Esophagus muscularis mucosa (tissue), 4 donors: ENCODE results near the gene IL2RA. TPM values are rescaled to one million over a fixed set of nuclear protein-coding genes. Genes with fewer than 3 reads are reported as not detected.

Source experiments
- DNase-seq: peaks from one replicate; pipeline ENCODE4 v3.0.0-alpha.2; 2017; ENCODE audit errors: extremely low spot score
- H3K27ac ChIP-seq, 4 donors: fragments of 200-600 bp; sonication (generic); replicated peaks in 1 of 4; 1 replicate in 3 of 4; 2 replicates in 1 of 4; pipeline ENCODE4 v1.5.1; 2016 to 2019; ENCODE audit warnings: mild to moderate bottlenecking in 1 of 4
- H3K27me3 ChIP-seq, 4 donors: fragments of 200-600 bp; sonication (generic); one replicate each; pipeline versions ENCODE4 v1.5.1 to v1.6.0; 2016 to 2019
- H3K36me3 ChIP-seq, 4 donors: fragments of 200-600 bp; sonication (generic); one replicate each; pipeline ENCODE4 v1.5.1; 2016 to 2019
- H3K4me1 ChIP-seq, 4 donors: fragments of 200-600 bp; sonication (generic); one replicate each; pipeline ENCODE4 v1.5.1; 2016 to 2019
- H3K4me3 ChIP-seq, 4 donors: fragments of 200-600 bp; sonication (generic); 1 replicate in 2 of 4; 2 replicates in 2 of 4; pipeline ENCODE4 v1.5.1; 2016 to 2019; ENCODE audit warnings: mild to moderate bottlenecking in 4 of 4, moderate library complexity in 1 of 4
- H3K9me3 ChIP-seq, 4 donors: fragments of 200-600 bp; sonication (generic); 1 replicate in 3 of 4; 2 replicates in 1 of 4; pipeline ENCODE4 v1.5.1; 2016 to 2019
- CTCF ChIP-seq, 3 experiments: fragments of 200-600 bp in 2 of 3; fragments of 450-650 bp in 1 of 3; sonication (generic) in 2 of 3; IDR thresholded peaks; one replicate each; pipeline ENCODE4 v1.5.1; 2017 to 2019; ENCODE audit warnings: antibody characterized with exemption in 3 of 3, mild to moderate bottlenecking in 2 of 3, moderate library complexity in 1 of 3
- EP300 ChIP-seq: sonication (generic); formaldehyde crosslinking; IDR thresholded peaks from one replicate; pipeline ENCODE4 v1.6.1; 2017; ENCODE audit warnings: antibody characterized with exemption
- POLR2A ChIP-seq: fragments of 450-650 bp; IDR thresholded peaks from one replicate; pipeline ENCODE4 v1.6.1; 2017; ENCODE audit warnings: antibody characterized with exemption, moderate library complexity, mild to moderate bottlenecking, low read depth
- POLR2AphosphoS5 ChIP-seq, 2 donors: sonication (generic); formaldehyde crosslinking; IDR thresholded peaks; one replicate each; pipeline ENCODE4 v1.6.1; 2017; ENCODE audit warnings: antibody characterized with exemption in 2 of 2
- WGBS: methylation state at CpG from one replicate; pipeline ENCODE4 v1.1.5; 2018; 5-methylcytosine and 5-hydroxymethylcytosine counted together
- intact Hi-C: fragments of 100-400 bp; cut with DNase I; formaldehyde crosslinking; loops from one replicate; pipeline ENCODE4 v1.15.1; 2023
- total RNA-seq, 4 donors: library from RNA; depleted of rRNA; stranded (reverse); fragments of >200 nt; gene quantifications; one replicate each; pipeline versions ENCODE4 v1.1.0 to v1.2.1, GENCODE V29; 2016

Gene IL2RA
- total RNA-seq, 4 donors from 2014 or later, result 0.39 to 17.4 (median 1.1) TPM

GRCh38 chr10:6059506-6059905, 2.7 kb downstream of the IL2RA start:
- H3K4me3 ChIP-seq, result no peak overlapping the region

GRCh38 chr10:6058682-6059475, 3.3 kb downstream of the IL2RA start:
- no peak for DNase-seq
- no peak for TF ChIP-seq POLR2AphosphoS5 (IDR thresholded peaks at IDR 0.05)
- TF ChIP-seq POLR2A, result no peak
- TF ChIP-seq EP300, result no peak
- no peak for TF ChIP-seq CTCF (IDR thresholded peaks at IDR 0.05)
- H3K4me3 ChIP-seq, result no peak overlapping the region
- H3K27me3 ChIP-seq, result peaks cover 0 to 4% (median 0%) of the 10 kb centered on the region in 4 donors
- 97% methylated on average over 3 of the region's 3 CpGs for WGBS
- no peaks in the 10 kb centered on the region for H3K9me3 ChIP-seq
- H3K4me1 ChIP-seq, result peaks cover 8 to 21% (median 11%) of the 10 kb centered on the region in 4 donors
- H3K36me3 ChIP-seq, result no peaks in the 10 kb centered on the region
- intact Hi-C loops, result no loop called here
- H3K27ac ChIP-seq, result no peak overlapping the region

More at GRCh38 chr10:6059506-6059905, 2.7 kb downstream of the IL2RA start:
- H3K36me3 ChIP-seq, result no peaks in the 10 kb centered on the region
- TF ChIP-seq POLR2AphosphoS5 (IDR thresholded peaks at IDR 0.05) (no peak), POLR2A (no peak), CTCF (IDR thresholded peaks at IDR 0.05) (no peak), EP300 (no peak)
- H3K27me3 ChIP-seq, result peaks cover 0 to 4% (median 0%) of the 10 kb centered on the region in 4 donors
- intact Hi-C loops, result no loop called here
- 95% methylated on average over 2 of the region's 2 CpGs for WGBS
- H3K27ac ChIP-seq, result no peak overlapping the region
- H3K9me3 ChIP-seq, result no peaks in the 10 kb centered on the region
- peaks cover 4 to 17% (median 9%) of the 10 kb centered on the region in 4 donors for H3K4me1 ChIP-seq
- no peak for DNase-seq

- H3K9me3 ChIP-seq, result no peaks in the 10 kb centered on the region
- no peak overlapping the region for H3K4me3 ChIP-seq
- no peaks in the 10 kb centered on the region for H3K36me3 ChIP-seq
- peaks cover 0 to 4% (median 0%) of the 10 kb centered on the region in 4 donors for H3K27me3 ChIP-seq
- intact Hi-C loops, result no loop called here
- peak overlapping the region in 1 of 4 donors; percentile 44 for H3K27ac ChIP-seq
- no peak for TF ChIP-seq POLR2A
- 94% methylated on average over 5 of the region's 5 CpGs for WGBS
- DNase-seq, result peak; percentile 12
- peaks cover 21 to 44% (median 28%) of the 10 kb centered on the region in 4 donors for H3K4me1 ChIP-seq
Observed at GRCh38 chr10:6056411-6057135, 5.6 kb downstream of the IL2RA start.

GRCh38 chr10:6055929-6056328, 6.2 kb downstream of the IL2RA start:
- WGBS, result 70% methylated on average over 4 of the region's 4 CpGs
- H3K36me3 ChIP-seq, result no peaks in the 10 kb centered on the region
- peaks cover 0 to 4% (median 0%) of the 10 kb centered on the region in 4 donors for H3K27me3 ChIP-seq
- H3K4me1 ChIP-seq, result peaks cover 26 to 51% (median 34%) of the 10 kb centered on the region in 4 donors
- DNase-seq, result peak; percentile 45
- H3K9me3 ChIP-seq, result no peaks in the 10 kb centered on the region
- TF ChIP-seq POLR2AphosphoS5 (IDR thresholded peaks at IDR 0.05), result no peak
- TF ChIP-seq CTCF (IDR thresholded peaks at IDR 0.05), result no peak
- TF ChIP-seq EP300, result no peak
- TF ChIP-seq POLR2A, result no peak
- H3K27ac ChIP-seq, result no peak overlapping the region
- intact Hi-C loops, result no loop called here
- H3K4me3 ChIP-seq, result no peak overlapping the region

GRCh38 chr10:6054884-6055283, 7.3 kb downstream of the IL2RA start:
- TF ChIP-seq POLR2A (no peak), EP300 (no peak), POLR2AphosphoS5 (IDR thresholded peaks at IDR 0.05) (no peak), CTCF (IDR thresholded peaks at IDR 0.05) (no peak)
- Histone ChIP-seq H3K27me3 (peaks cover 0 to 4% (median 0%) of the 10 kb centered on the region in 4 donors), H3K4me3 (no peak overlapping the region), H3K9me3 (no peaks in the 10 kb centered on the region), H3K4me1 (peaks cover 33 to 56% (median 43%) of the 10 kb centered on the region in 4 donors), H3K27ac (no peak overlapping the region), H3K36me3 (no peaks in the 10 kb centered on the region)
- 96% methylated on average over 5 of the region's 5 CpGs for WGBS
- peak; percentile 55 for DNase-seq
- intact Hi-C loops, result no loop called here
